ENCODE measurements around the gene CRYBA4. TPM values are rescaled to one million over a fixed set of nuclear protein-coding genes. Genes with fewer than 3 reads are reported as not detected.

The CRYBA4 gene
- total and polyA plus RNA-seq, 2 experiments from 2014 or later, result 1.5 TPM; not detected in 1

GRCh38 chr22:26648011-26648497 lies 26.3 kb downstream of the CRYBA4 start:
- Mint-ChIP-seq H3K27ac (peak overlapping the region; percentile 83; the same call in 1 of the 2 replicates), H3K27me3 (ENCODE audit: insufficient read depth, low read depth, poor library complexity) (peaks cover 23% of the 10 kb centered on the region), H3K36me3 (ENCODE audit: low read depth) (no peaks in the 10 kb centered on the region), H3K4me1 (peaks cover 67% of the 10 kb centered on the region), H3K9me3 (no peaks in the 10 kb centered on the region; the same call in 2 of the 3 replicates), H3K4me3 (peak overlapping the region; percentile 50)
- H4K20me1 ChIP-seq (replicated peaks; ENCODE audit: insufficient read depth), result no peaks in the 10 kb centered on the region
- peak overlapping the region; percentile 76 for H3K27ac ChIP-seq (ENCODE audit: low read depth)
- peaks cover 68% of the 10 kb centered on the region for H3K4me1 ChIP-seq (ENCODE audit: insufficient read depth)
- peak overlapping the region; percentile 43; the same call in 1 of the 2 replicates for H3K4me3 ChIP-seq
- TF ChIP-seq CREB1 (CRISPR knock-in tag; IDR thresholded peaks at IDR 0.05; ENCODE audit: low read depth) (peak; percentile 42), ZNF462 (CRISPR knock-in tag; IDR thresholded peaks at IDR 0.05) (peak; percentile 0; the same call in 1 of the 2 replicates), ZNF114 (CRISPR knock-in tag; IDR thresholded peaks at IDR 0.05) (no peak)
- H3K27me3 ChIP-seq (ENCODE audit: insufficient read depth), result no peaks in the 10 kb centered on the region
- H3K4me2 ChIP-seq, result peak overlapping the region; percentile 41
- DNase-seq (ENCODE audit: low spot score) (peak; percentile 89), ATAC-seq (peak; percentile 76)
- peaks cover 22% of the 10 kb centered on the region for H3F3A ChIP-seq (replicated peaks; ENCODE audit: low read depth)
- H3K36me3 ChIP-seq (ENCODE audit: insufficient read depth), result no peaks in the 10 kb centered on the region
- H3K9me2 ChIP-seq (ENCODE audit: insufficient read depth), result no peaks in the 10 kb centered on the region
- H2AFZ ChIP-seq, result peak overlapping the region; percentile 30; the same call in 1 of the 2 replicates
- no peaks in the 10 kb centered on the region for H3K79me2 ChIP-seq (replicated peaks; ENCODE audit: insufficient read depth)

GRCh38 chr22:26648528-26649388 lies 27.0 kb downstream of the CRYBA4 start:
- Mint-ChIP-seq H3K27me3 (ENCODE audit: insufficient read depth, low read depth, poor library complexity) (peaks cover 21% of the 10 kb centered on the region), H3K9me3 (no peaks in the 10 kb centered on the region; the same call in 2 of the 3 replicates), H3K27ac (peak overlapping the region; percentile 83; the same call in 1 of the 2 replicates), H3K4me1 (peaks cover 61% of the 10 kb centered on the region), H3K4me3 (peak overlapping the region; percentile 50), H3K36me3 (ENCODE audit: low read depth) (no peaks in the 10 kb centered on the region)
- Histone ChIP-seq H3K36me3 (ENCODE audit: insufficient read depth) (no peaks in the 10 kb centered on the region), H3K27me3 (ENCODE audit: insufficient read depth) (no peaks in the 10 kb centered on the region), H3K4me2 (peak overlapping the region; percentile 41), H4K20me1 (replicated peaks; ENCODE audit: insufficient read depth) (no peaks in the 10 kb centered on the region), H3K4me3 (peak overlapping the region; percentile 43; the same call in 1 of the 2 replicates), H3K79me2 (replicated peaks; ENCODE audit: insufficient read depth) (no peaks in the 10 kb centered on the region), H3K9me2 (ENCODE audit: insufficient read depth) (no peaks in the 10 kb centered on the region), H2AFZ (no peak overlapping the region), H3F3A (replicated peaks; ENCODE audit: low read depth) (peaks cover 15% of the 10 kb centered on the region), H3K27ac (ENCODE audit: low read depth) (peak overlapping the region; percentile 76), H3K4me1 (ENCODE audit: insufficient read depth) (peaks cover 61% of the 10 kb centered on the region)
- ATAC-seq (no peak), DNase-seq (ENCODE audit: low spot score) (no peak)
- TF ChIP-seq ZNF331 (CRISPR knock-in tag; IDR thresholded peaks at IDR 0.05; ENCODE audit: low read depth), result no peak
- no peak for TF ChIP-seq POLR2AphosphoS5 (IDR thresholded peaks at IDR 0.05; ENCODE audit: low read depth)
- no peak for TF ChIP-seq STAT1 (IDR thresholded peaks at IDR 0.05; ENCODE audit: unreplicated experiment)
- no peak for TF ChIP-seq ETS1 (IDR thresholded peaks at IDR 0.05)
- no peak for TF ChIP-seq CREB1 (CRISPR knock-in tag; IDR thresholded peaks at IDR 0.05; ENCODE audit: low read depth)
- no peak for TF ChIP-seq JUNB (IDR thresholded peaks at IDR 0.05; ENCODE audit: unreplicated experiment)

Data from GM23338 (cell line).